A673 (cell line): ENCODE data around the gene SORD. TPM values are rescaled to one million over a fixed set of nuclear protein-coding genes. Genes with fewer than 3 reads are reported as not detected.

Experiments used
- BruUV-seq: library from RNA; stranded (reverse); fragments of 400-500 nt; replicated peaks from 2 replicates; lab custom pipeline; 2021; lab: Mats Ljungman, UMichigan
- CTCF ChIA-PET: fragments of 300-600 bp; sonication (Branson Sonifier 250); formaldehyde crosslinking; loops from one replicate; lab custom pipeline; 2022; ENCODE audit warnings: antibody characterized with exemption; lab: Charles Lee
- POLR2A ChIA-PET: fragments of 300-600 bp; sonication (Branson Sonifier 250); formaldehyde crosslinking; loops from one replicate; lab custom pipeline; 2022; ENCODE audit warnings: antibody characterized with exemption; ENCODE audit not compliant: low non-redundant PET; lab: Charles Lee
- DNase-seq: peaks from one replicate; pipeline ENCODE4 v3.0.0-alpha.2; 2015; ENCODE audit warnings: low spot score
- H3K27ac ChIP-seq: fragments of 200-600 bp; sonication (generic); 2 replicates; pipeline ENCODE4 v1.5.1; 2016; ENCODE audit warnings: mixed run types, low read depth, mild to moderate bottlenecking, mixed read lengths, antibody characterized with exemption, low read length; ENCODE audit not compliant: poor library complexity, severe bottlenecking
- H3K27me3 ChIP-seq: fragments of 200-600 bp; sonication (generic); replicated peaks from 2 replicates; pipeline ENCODE4 v1.6.1; 2017; ENCODE audit warnings: mixed run types, low read depth, mild to moderate bottlenecking, mixed read lengths, antibody characterized with exemption, low read length; ENCODE audit not compliant: insufficient read depth, poor library complexity
- H3K36me3 ChIP-seq: fragments of 200-600 bp; sonication (generic); 2 replicates; pipeline ENCODE4 v1.6.1; 2016; ENCODE audit warnings: mixed run types, mild to moderate bottlenecking, mixed read lengths, antibody characterized with exemption, low read length; ENCODE audit not compliant: insufficient read depth, poor library complexity, severe bottlenecking
- H3K4me1 ChIP-seq: fragments of 200-600 bp; sonication (generic); 2 replicates; pipeline ENCODE4 v1.6.1; 2017; ENCODE audit warnings: mixed run types, mild to moderate bottlenecking, mixed read lengths, antibody characterized with exemption, low read length; ENCODE audit not compliant: insufficient read depth, poor library complexity, severe bottlenecking
- H3K4me3 ChIP-seq: fragments of 200-600 bp; sonication (generic); 2 replicates; pipeline ENCODE4 v1.5.1; 2016; ENCODE audit warnings: low read depth, mixed run types, mild to moderate bottlenecking, mixed read lengths, low read length; ENCODE audit not compliant: poor library complexity, severe bottlenecking
- H3K9me3 ChIP-seq: fragments of 200-600 bp; sonication (generic); 2 replicates; pipeline ENCODE4 v1.6.1; 2016; ENCODE audit warnings: mixed run types, low read depth, mild to moderate bottlenecking, mixed read lengths, antibody characterized with exemption, low read length; ENCODE audit not compliant: poor library complexity, severe bottlenecking
- CTCF ChIP-seq: fragments of 300-800, 200-600 bp; sonication (generic); conservative IDR thresholded peaks from 2 replicates; pipeline ENCODE4 v1.5.1; 2017; ENCODE audit warnings: low read depth, mild to moderate bottlenecking, antibody characterized with exemption, low read length, moderate library complexity, mixed read lengths
- EZH2 ChIP-seq: fragments of 200-600 bp; sonication (generic); IDR thresholded peaks from 2 replicates; pipeline ENCODE4 v1.6.1; 2017; ENCODE audit warnings: borderline replicate concordance, low read depth, mild to moderate bottlenecking, mixed read lengths, antibody characterized with exemption, low read length; ENCODE audit not compliant: poor library complexity, severe bottlenecking
- intact Hi-C: fragments of 100-400 bp; cut with micrococcal nuclease; formaldehyde crosslinking; loops from one replicate; pipeline ENCODE4 v1.10.0; 2022; ENCODE audit not compliant: unreplicated experiment
- total RNA-seq: library from RNA; stranded (reverse); gene quantifications from 2 replicates; pipeline ENCODE4 v1.2.3, GENCODE V29; 2021

SORD gene
- total RNA-seq, 1 experiment from 2014 or later: 286 TPM

- Histone ChIP-seq H3K36me3 (no peaks in the 10 kb centered on the region), H3K4me3 (no peak overlapping the region), H3K9me3 (no peaks in the 10 kb centered on the region), H3K27me3 (peaks cover 10% of the 10 kb centered on the region), H3K4me1 (peaks cover 4% of the 10 kb centered on the region), H3K27ac (no peak overlapping the region)
- POLR2A ChIA-PET: no interaction called here
- no peak for DNase-seq
- TF ChIP-seq EZH2 (no peak), CTCF (no peak)
- intact Hi-C loops: loop anchor here (5.0 to 10.0 kb wide), 2 partner anchors 147 to 534 kb away; no protein-coding TSS in a partner anchor
- BruUV-seq: no TSS peak
- CTCF ChIA-PET: interaction anchor here (0.8 to 1.4 kb wide), 4 partner anchors 8 to 308 kb away, joined by 4 to 10 read pairs (median 6); no protein-coding TSS in a partner anchor
These were observed 96.0 kb downstream of the SORD start for GRCh38 chr15:45118996-45119395.

GRCh38 chr15:45120081-45120972 is 97.3 kb downstream of the SORD start:
- Histone ChIP-seq H3K4me3 (no peak overlapping the region), H3K9me3 (no peaks in the 10 kb centered on the region), H3K27me3 (no peaks in the 10 kb centered on the region), H3K27ac (no peak overlapping the region), H3K4me1 (peaks cover 4% of the 10 kb centered on the region), H3K36me3 (no peaks in the 10 kb centered on the region)
- no peak for TF ChIP-seq CTCF
- no peak for TF ChIP-seq EZH2
- ChIA-PET CTCF (no interaction called here), POLR2A (no interaction called here)
- DNase-seq: no peak
- no TSS peak for BruUV-seq
- intact Hi-C loops: no loop called here

DNA sequence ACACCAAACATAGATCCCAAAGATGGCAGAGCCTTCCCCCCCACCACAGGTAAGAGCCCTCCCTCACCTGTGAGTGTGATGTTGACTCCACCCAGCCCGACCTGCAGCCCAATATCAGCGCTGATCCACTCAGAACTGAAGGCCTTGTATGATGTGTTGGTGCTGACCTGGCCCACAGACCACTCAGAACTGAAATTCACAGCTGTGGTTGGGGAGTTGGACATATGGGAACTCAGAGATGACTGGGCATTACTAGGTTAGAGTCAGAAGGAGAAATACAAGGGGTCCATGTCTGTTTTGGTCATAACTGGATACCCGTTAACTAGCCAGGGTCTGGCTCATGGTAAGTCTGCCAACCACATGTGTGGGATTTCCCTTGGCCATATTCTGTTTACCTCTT is 98.0 kb downstream of the SORD start:
- TF ChIP-seq CTCF: no peak
- TF ChIP-seq EZH2: no peak
- H3K27me3 ChIP-seq: no peaks in the 10 kb centered on the region
- POLR2A ChIA-PET: no interaction called here

More for the DNA sequence above, 98.0 kb downstream of the SORD start:
- DNase-seq: no peak
- BruUV-seq: no TSS peak
- H3K9me3 ChIP-seq: no peaks in the 10 kb centered on the region
- H3K27ac ChIP-seq: no peak overlapping the region
- no peaks in the 10 kb centered on the region for H3K36me3 ChIP-seq
- no peak overlapping the region for H3K4me3 ChIP-seq
- intact Hi-C loops: no loop called here
- peaks cover 4% of the 10 kb centered on the region for H3K4me1 ChIP-seq
- CTCF ChIA-PET: no interaction called here
